HCT116 (cell line): Measurements from ENCODE around the gene PSMG1. TPM values are rescaled to one million over a fixed set of nuclear protein-coding genes. Genes with fewer than 3 reads are reported as not detected.

Experiments used
- ATAC-seq: fragments of 200-7000 bp; cut with Tn5 transposase; 2 replicates; pipeline ENCODE4 v1.9.1; 2020; ENCODE audit warnings: mild to moderate bottlenecking, moderate library complexity
- BruUV-seq: library from RNA; stranded (reverse); fragments of 400-500 nt; replicated peaks from 2 replicates; lab custom pipeline; 2021; lab: Mats Ljungman, UMichigan
- CTCF ChIA-PET: fragments of 300-600 bp; sonication (Branson Sonifier 250); formaldehyde crosslinking; loops from one replicate; lab custom pipeline; 2021; ENCODE audit warnings: antibody characterized with exemption; lab: Charles Lee
- POLR2A ChIA-PET: fragments of 300-600, 350-600 bp; sonication (Branson Sonifier 250); formaldehyde crosslinking; loops from one replicate; lab custom pipeline; 2021; ENCODE audit warnings: antibody characterized with exemption; lab: Charles Lee
- RAD21 ChIA-PET, 2 experiments: fragments of 300-600 bp; sonication (Branson Sonifier 250); formaldehyde crosslinking; loops; one replicate each; lab custom pipeline; 2023; ENCODE audit warnings: low total read pairs in 2 of 2; ENCODE audit not compliant: uncharacterized antibody in 2 of 2, unreplicated experiment in 2 of 2, low non-redundant PET in 1 of 2; lab: Charles Lee
- DNase-seq: peaks from one replicate; pipeline ENCODE4 v3.0.0-alpha.2; 2010; ENCODE audit warnings: low read depth, low spot score
- H2AFZ ChIP-seq: fragments of 200-600 bp; shearing (Covaris generic), sonication (generic); 2 replicates; pipeline ENCODE4 v1.6.1; 2017; ENCODE audit warnings: low read depth, mixed run types, mixed read lengths, antibody characterized with exemption, low read length; ENCODE audit not compliant: poor library complexity, severe bottlenecking
- H3K27ac ChIP-seq: 2 replicates; pipeline ENCODE4 v1.5.1; 2012; ENCODE audit warnings: low read depth, low read length
- H3K27me3 ChIP-seq: fragments of 200-600 bp; sonication (generic); 2 replicates; pipeline ENCODE4 v1.6.1; 2016; ENCODE audit warnings: mixed run types, low read length, mixed read lengths; ENCODE audit not compliant: insufficient read depth
- H3K36me3 ChIP-seq, 2 experiments: fragments of 200-500 bp in 1 of 2; fragments of 200-600 bp in 1 of 2; sonication (Bioruptor generic) in 1 of 2; sonication (generic) in 1 of 2; 2 replicates each; pipeline versions ENCODE4 v1.5.1 to v1.6.1; 2014 to 2016; ENCODE audit warnings: low read length in 2 of 2, inconsistent platforms in 1 of 2, mixed read lengths in 1 of 2, mixed run types in 1 of 2; ENCODE audit not compliant: insufficient read depth in 2 of 2, control insufficient read depth in 1 of 2
- H3K4me1 ChIP-seq, 2 experiments: fragments of 200-600 bp in 1 of 2; sonication (generic) in 1 of 2; 2 replicates each; pipeline versions ENCODE4 v1.5.1 to v1.6.1; 2012 to 2017; ENCODE audit warnings: low read length in 2 of 2, inconsistent platforms in 1 of 2, mild to moderate bottlenecking in 1 of 2, mixed read lengths in 1 of 2, mixed run types in 1 of 2, moderate library complexity in 1 of 2; ENCODE audit not compliant: insufficient read depth in 2 of 2, control insufficient read depth in 1 of 2
- H3K4me2 ChIP-seq: fragments of 200-600 bp; sonication (generic); 2 replicates; pipeline ENCODE4 v1.6.1; 2017; ENCODE audit warnings: mixed run types, low read length, mixed read lengths
- H3K4me3 ChIP-seq, 2 experiments: fragments of 200-600 bp in 1 of 2; sonication (generic) in 1 of 2; replicated peaks in 1 of 2; 2 replicates each; pipeline ENCODE4 v1.5.1; 2011 to 2016; ENCODE audit warnings: low read length in 2 of 2, control low read depth in 1 of 2, low read depth in 1 of 2, mild to moderate bottlenecking in 1 of 2, mixed read lengths in 1 of 2, mixed run types in 1 of 2
- H3K79me2 ChIP-seq: fragments of 200-600 bp; sonication (generic); 2 replicates; pipeline ENCODE4 v1.6.1; 2017; ENCODE audit warnings: mild to moderate bottlenecking, mixed run types, low read length, moderate library complexity, mixed read lengths; ENCODE audit not compliant: insufficient read depth
- H3K9ac ChIP-seq: fragments of 200-600 bp; sonication (generic); 2 replicates; pipeline ENCODE4 v1.6.1; 2016; ENCODE audit warnings: low read length, mixed read lengths
- H3K9me2 ChIP-seq: fragments of 200-600 bp; sonication (generic), shearing (Covaris generic); 2 replicates; pipeline ENCODE4 v1.6.1; 2017; ENCODE audit warnings: mixed run types, mild to moderate bottlenecking, moderate library complexity; ENCODE audit not compliant: insufficient read depth
- H3K9me3 ChIP-seq, 2 experiments: fragments of 200-500 bp in 1 of 2; fragments of 200-600 bp in 1 of 2; sonication (Bioruptor generic) in 1 of 2; sonication (generic) in 1 of 2; 2 replicates each; pipeline ENCODE4 v1.6.1; 2014 to 2017; ENCODE audit warnings: low read length in 2 of 2, mixed read lengths in 2 of 2, inconsistent platforms in 1 of 2, low read depth in 1 of 2, mild to moderate bottlenecking in 1 of 2, mixed run types in 1 of 2, moderate library complexity in 1 of 2; ENCODE audit not compliant: control insufficient read depth in 1 of 2, insufficient read depth in 1 of 2
- H4K20me1 ChIP-seq: fragments of 200-600 bp; sonication (generic), shearing (Covaris generic); 2 replicates; pipeline ENCODE4 v1.6.1; 2017; ENCODE audit warnings: mixed run types, mild to moderate bottlenecking, moderate library complexity; ENCODE audit not compliant: insufficient read depth
- CBX3 ChIP-seq: IDR thresholded peaks from 2 replicates; pipeline ENCODE4 v1.6.1; 2012; ENCODE audit warnings: low read depth
- EGR1 ChIP-seq: IDR thresholded peaks from 2 replicates; pipeline ENCODE4 v1.6.1; 2012; ENCODE audit warnings: low read depth
- EZH2 ChIP-seq: fragments of 200-600 bp; sonication (generic); IDR thresholded peaks from 2 replicates; pipeline ENCODE4 v1.6.1; 2017; ENCODE audit warnings: antibody characterized with exemption, mixed run types
- EZH2phosphoT487 ChIP-seq: fragments of 200-600 bp; IDR thresholded peaks from 2 replicates; pipeline ENCODE4 v1.6.1; 2018; ENCODE audit warnings: antibody characterized with exemption, borderline replicate concordance
- JUND ChIP-seq: IDR thresholded peaks from 2 replicates; pipeline ENCODE4 v1.6.1; 2012
- POLR2AphosphoS5 ChIP-seq: IDR thresholded peaks from 2 replicates; pipeline ENCODE4 v1.6.1; 2011; ENCODE audit warnings: mild to moderate bottlenecking, low read depth, low read length, moderate library complexity
- RAD21 ChIP-seq: IDR thresholded peaks from 2 replicates; pipeline ENCODE4 v1.6.1; 2012; ENCODE audit warnings: low read depth, mild to moderate bottlenecking
- REST ChIP-seq: IDR thresholded peaks from 2 replicates; pipeline ENCODE4 v1.6.1; 2012; ENCODE audit warnings: low read depth
- SRF ChIP-seq: IDR thresholded peaks from 2 replicates; pipeline ENCODE4 v1.6.1; 2012; ENCODE audit warnings: low read depth
- TCF7L2 ChIP-seq: IDR thresholded peaks from 2 replicates; pipeline ENCODE4 v1.7.0; 2011; ENCODE audit warnings: borderline replicate concordance, inconsistent platforms; ENCODE audit not compliant: insufficient read depth, insufficient read length; ENCODE audit errors: extremely low read depth
- YY1 ChIP-seq: IDR thresholded peaks from 2 replicates; pipeline ENCODE4 v1.6.1; 2011; ENCODE audit warnings: low read length, low read depth, moderate library complexity, mild to moderate bottlenecking; ENCODE audit not compliant: insufficient replicate concordance; ENCODE audit errors: extremely low read depth
- ZFX ChIP-seq: fragments of 450-650 bp; IDR thresholded peaks from 2 replicates; pipeline ENCODE4 v1.6.1; 2017
- ZNF274 ChIP-seq: fragments of 200-500 bp; sonication (Bioruptor generic); IDR thresholded peaks from 2 replicates; pipeline ENCODE4 v1.6.1; 2014; ENCODE audit warnings: mild to moderate bottlenecking, low read depth, low read length, inconsistent platforms
- intact Hi-C: fragments of 100-400 bp; cut with micrococcal nuclease; formaldehyde crosslinking; loops from 2 replicates; pipeline ENCODE4 v1.10.0; 2022
- total RNA-seq: library from RNA; stranded (reverse); gene quantifications from one replicate; pipeline ENCODE4 v1.2.1, GENCODE V29; 2021; ENCODE audit not compliant: unreplicated experiment
- TF ChIP-seq, protein P1 (sequence below), 3 experiments: fragments of 200-600 bp in 1 of 3; sonication (generic) in 1 of 3; IDR thresholded peaks in 2 of 3; conservative IDR thresholded peaks in 1 of 3; 2 replicates each; pipeline ENCODE4 v1.5.1; 2012 to 2017; ENCODE audit warnings: low read depth in 2 of 3, low read length in 2 of 3, antibody characterized with exemption in 1 of 3, borderline replicate concordance in 1 of 3, control low read depth in 1 of 3, mild to moderate bottlenecking in 1 of 3, mixed read lengths in 1 of 3, mixed run types in 1 of 3, moderate library complexity in 1 of 3; ENCODE audit not compliant: insufficient read depth in 1 of 3
- TF ChIP-seq, protein P2 (sequence below): IDR thresholded peaks from 2 replicates; pipeline ENCODE4 v1.6.1; 2011; ENCODE audit warnings: mild to moderate bottlenecking, low read length, moderate library complexity; ENCODE audit not compliant: insufficient replicate concordance; ENCODE audit errors: extremely low read depth

Gene PSMG1
- total RNA-seq, 1 experiment from 2014 or later, result 83.7 TPM

- H3K9me2 ChIP-seq, result no peaks in the 10 kb centered on the region
- ChIA-PET RAD21 (no interaction called here), POLR2A (no interaction called here), CTCF (no interaction called here)
- DNase-seq, result no peak
- BruUV-seq, result no TSS peak
- TF ChIP-seq POLR2AphosphoS5 (no peak), JUND (no peak), EZH2 (no peak), TCF7L2 (no peak), YY1 (no peak), EZH2phosphoT487 (no peak), REST (no peak), ZFX (no peak), RAD21 (no peak), ZNF274 (no peak), CBX3 (no peak), EGR1 (no peak), SRF (no peak)
- TF ChIP-seq, protein P1, sequence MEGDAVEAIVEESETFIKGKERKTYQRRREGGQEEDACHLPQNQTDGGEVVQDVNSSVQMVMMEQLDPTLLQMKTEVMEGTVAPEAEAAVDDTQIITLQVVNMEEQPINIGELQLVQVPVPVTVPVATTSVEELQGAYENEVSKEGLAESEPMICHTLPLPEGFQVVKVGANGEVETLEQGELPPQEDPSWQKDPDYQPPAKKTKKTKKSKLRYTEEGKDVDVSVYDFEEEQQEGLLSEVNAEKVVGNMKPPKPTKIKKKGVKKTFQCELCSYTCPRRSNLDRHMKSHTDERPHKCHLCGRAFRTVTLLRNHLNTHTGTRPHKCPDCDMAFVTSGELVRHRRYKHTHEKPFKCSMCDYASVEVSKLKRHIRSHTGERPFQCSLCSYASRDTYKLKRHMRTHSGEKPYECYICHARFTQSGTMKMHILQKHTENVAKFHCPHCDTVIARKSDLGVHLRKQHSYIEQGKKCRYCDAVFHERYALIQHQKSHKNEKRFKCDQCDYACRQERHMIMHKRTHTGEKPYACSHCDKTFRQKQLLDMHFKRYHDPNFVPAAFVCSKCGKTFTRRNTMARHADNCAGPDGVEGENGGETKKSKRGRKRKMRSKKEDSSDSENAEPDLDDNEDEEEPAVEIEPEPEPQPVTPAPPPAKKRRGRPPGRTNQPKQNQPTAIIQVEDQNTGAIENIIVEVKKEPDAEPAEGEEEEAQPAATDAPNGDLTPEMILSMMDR (IDR thresholded peaks at IDR 0.05 in 2 of 3, conservative IDR thresholded peaks at IDR 0.05 in 1 of 3; ENCODE audit: borderline replicate concordance in 1 of 3, insufficient read depth in 1 of 3, low read depth in 2 of 3, low read length in 2 of 3), result no peak
- TF ChIP-seq, protein P2, sequence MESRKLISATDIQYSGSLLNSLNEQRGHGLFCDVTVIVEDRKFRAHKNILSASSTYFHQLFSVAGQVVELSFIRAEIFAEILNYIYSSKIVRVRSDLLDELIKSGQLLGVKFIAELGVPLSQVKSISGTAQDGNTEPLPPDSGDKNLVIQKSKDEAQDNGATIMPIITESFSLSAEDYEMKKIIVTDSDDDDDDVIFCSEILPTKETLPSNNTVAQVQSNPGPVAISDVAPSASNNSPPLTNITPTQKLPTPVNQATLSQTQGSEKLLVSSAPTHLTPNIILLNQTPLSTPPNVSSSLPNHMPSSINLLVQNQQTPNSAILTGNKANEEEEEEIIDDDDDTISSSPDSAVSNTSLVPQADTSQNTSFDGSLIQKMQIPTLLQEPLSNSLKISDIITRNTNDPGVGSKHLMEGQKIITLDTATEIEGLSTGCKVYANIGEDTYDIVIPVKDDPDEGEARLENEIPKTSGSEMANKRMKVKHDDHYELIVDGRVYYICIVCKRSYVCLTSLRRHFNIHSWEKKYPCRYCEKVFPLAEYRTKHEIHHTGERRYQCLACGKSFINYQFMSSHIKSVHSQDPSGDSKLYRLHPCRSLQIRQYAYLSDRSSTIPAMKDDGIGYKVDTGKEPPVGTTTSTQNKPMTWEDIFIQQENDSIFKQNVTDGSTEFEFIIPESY, result no peak
- no peaks in the 10 kb centered on the region for H3K27me3 ChIP-seq
- no peak overlapping the region for H3K27ac ChIP-seq
- no peak overlapping the region for H3K9ac ChIP-seq
- no peaks in the 10 kb centered on the region for H3K79me2 ChIP-seq
- no peak overlapping the region for H3K4me2 ChIP-seq
- no peaks in the 10 kb centered on the region for H3K9me3 ChIP-seq
- no peak overlapping the region for H2AFZ ChIP-seq
- no peak overlapping the region for H3K4me3 ChIP-seq
- no peaks in the 10 kb centered on the region for H3K36me3 ChIP-seq
- H3K4me1 ChIP-seq, result no peaks in the 10 kb centered on the region
- no peak for ATAC-seq
- no peaks in the 10 kb centered on the region for H4K20me1 ChIP-seq
- intact Hi-C loops, result no loop called here
These were observed 55.7 kb downstream of the PSMG1 start for GRCh38 chr21:39127506-39127905.
